Measurements from ENCODE around the gene GALNT18.

DNA sequence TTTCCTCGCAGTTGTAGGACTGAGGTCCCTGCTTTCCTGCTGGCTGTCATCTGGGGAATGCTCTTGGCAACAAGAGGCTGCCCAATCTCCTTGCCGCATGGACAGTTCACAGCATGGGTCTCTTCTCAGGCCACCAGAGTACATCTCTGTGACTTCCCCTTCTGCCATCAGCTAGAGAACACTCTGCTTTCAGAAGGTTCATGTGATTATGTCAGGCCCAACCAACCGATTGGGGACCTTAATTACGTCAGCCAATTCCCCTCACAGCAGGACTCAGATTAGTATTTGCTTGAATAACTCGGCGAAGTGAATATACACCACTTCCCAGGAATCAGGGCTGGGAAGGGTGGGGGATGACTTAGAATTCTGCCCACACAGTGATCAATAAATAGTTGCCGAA lies 206.8 kb downstream of the GALNT18 start:
- TF ChIP-seq CTCF (IDR thresholded peaks at IDR 0.05) (no peak), POLR2AphosphoS5 (IDR thresholded peaks at IDR 0.05) (no peak)

All from breast epithelium (tissue), 3 donors.